ENCODE results near the gene CLDN3.

GRCh38 chr7:73742338-73742752 is 27.7 kb downstream of the CLDN3 start:
- no peak for TF ChIP-seq CTCF (IDR thresholded peaks at IDR 0.05; ENCODE audit: low read depth, low read length)
- no peak for TF ChIP-seq MYC (IDR thresholded peaks at IDR 0.05; ENCODE audit: low read depth, low read length)
- TF ChIP-seq POLR2A (IDR thresholded peaks at IDR 0.05; ENCODE audit: extremely low read depth, insufficient read length): no peak
- no peak for TF ChIP-seq MAX (IDR thresholded peaks at IDR 0.05; ENCODE audit: low read depth, low read length)

Data from NB4 (cell line).